SK-N-DZ (cell line): ENCODE results near the gene CX3CL1.
A peak's percentile ranks its signal among the peaks of the same experiment; 100 is the strongest.
"Not testable (repeated sequence)": the region's sequence is repeated elsewhere in the genome, so short reads cannot be mapped to it uniquely, and the experiment has no call there.

Experiments
- DNase-seq: peaks from one replicate; pipeline ENCODE4 v3.0.0-alpha.2; 2015; ENCODE audit warnings: low spot score

Gene CX3CL1

DNA sequence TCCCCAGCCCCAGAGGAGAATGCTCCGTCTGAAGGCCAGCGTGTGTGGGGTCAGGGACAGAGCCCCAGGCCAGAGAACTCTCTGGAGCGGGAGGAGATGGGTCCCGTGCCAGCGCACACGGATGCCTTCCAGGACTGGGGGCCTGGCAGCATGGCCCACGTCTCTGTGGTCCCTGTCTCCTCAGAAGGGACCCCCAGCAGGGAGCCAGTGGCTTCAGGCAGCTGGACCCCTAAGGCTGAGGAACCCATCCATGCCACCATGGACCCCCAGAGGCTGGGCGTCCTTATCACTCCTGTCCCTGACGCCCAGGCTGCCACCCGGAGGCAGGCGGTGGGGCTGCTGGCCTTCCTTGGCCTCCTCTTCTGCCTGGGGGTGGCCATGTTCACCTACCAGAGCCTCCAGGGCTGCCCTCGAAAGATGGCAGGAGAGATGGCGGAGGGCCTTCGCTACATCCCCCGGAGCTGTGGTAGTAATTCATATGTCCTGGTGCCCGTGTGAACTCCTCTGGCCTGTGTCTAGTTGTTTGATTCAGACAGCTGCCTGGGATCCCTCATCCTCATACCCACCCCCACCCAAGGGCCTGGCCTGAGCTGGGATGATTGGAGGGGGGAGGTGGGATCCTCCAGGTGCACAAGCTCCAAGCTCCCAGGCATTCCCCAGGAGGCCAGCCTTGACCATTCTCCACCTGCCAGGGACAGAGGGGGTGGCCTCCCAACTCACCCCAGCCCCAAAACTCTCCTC, 10.4 kb downstream of the CX3CL1 start:
- DNase-seq: peak; percentile 45

DNA sequence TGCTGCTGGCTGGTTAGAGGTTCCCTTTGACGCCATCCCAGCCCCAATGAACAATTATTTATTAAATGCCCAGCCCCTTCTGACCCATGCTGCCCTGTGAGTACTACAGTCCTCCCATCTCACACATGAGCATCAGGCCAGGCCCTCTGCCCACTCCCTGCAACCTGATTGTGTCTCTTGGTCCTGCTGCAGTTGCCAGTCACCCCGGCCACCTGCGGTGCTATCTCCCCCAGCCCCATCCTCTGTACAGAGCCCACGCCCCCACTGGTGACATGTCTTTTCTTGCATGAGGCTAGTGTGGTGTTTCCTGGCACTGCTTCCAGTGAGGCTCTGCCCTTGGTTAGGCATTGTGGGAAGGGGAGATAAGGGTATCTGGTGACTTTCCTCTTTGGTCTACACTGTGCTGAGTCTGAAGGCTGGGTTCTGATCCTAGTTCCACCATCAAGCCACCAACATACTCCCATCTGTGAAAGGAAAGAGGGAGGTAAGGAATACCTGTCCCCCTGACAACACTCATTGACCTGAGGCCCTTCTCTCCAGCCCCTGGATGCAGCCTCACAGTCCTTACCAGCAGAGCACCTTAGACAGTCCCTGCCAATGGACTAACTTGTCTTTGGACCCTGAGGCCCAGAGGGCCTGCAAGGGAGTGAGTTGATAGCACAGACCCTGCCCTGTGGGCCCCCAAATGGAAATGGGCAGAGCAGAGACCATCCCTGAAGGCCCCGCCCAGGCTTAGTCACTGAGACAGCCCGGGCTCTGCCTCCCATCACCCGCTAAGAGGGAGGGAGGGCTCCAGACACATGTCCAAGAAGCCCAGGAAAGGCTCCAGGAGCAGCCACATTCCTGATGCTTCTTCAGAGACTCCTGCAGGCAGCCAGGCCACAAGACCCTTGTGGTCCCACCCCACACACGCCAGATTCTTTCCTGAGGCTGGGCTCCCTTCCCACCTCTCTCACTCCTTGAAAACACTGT, 11.3 kb downstream of the CX3CL1 start:
- DNase-seq: peak; percentile 42

DNA sequence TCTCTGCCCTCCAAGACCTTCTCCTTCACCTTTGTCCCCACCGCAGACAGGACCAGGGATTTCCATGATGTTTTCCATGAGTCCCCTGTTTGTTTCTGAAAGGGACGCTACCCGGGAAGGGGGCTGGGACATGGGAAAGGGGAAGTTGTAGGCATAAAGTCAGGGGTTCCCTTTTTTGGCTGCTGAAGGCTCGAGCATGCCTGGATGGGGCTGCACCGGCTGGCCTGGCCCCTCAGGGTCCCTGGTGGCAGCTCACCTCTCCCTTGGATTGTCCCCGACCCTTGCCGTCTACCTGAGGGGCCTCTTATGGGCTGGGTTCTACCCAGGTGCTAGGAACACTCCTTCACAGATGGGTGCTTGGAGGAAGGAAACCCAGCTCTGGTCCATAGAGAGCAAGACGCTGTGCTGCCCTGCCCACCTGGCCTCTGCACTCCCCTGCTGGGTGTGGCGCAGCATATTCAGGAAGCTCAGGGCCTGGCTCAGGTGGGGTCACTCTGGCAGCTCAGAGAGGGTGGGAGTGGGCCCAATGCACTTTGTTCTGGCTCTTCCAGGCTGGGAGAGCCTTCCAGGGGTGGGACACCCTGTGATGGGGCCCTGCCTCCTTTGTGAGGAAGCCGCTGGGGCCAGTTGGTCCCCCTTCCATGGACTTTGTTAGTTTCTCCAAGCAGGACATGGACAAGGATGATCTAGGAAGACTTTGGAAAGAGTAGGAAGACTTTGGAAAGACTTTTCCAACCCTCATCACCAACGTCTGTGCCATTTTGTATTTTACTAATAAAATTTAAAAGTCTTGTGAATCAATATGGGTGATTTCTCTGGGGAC, 12.2 kb downstream of the CX3CL1 start:
- DNase-seq: no peak

DNA sequence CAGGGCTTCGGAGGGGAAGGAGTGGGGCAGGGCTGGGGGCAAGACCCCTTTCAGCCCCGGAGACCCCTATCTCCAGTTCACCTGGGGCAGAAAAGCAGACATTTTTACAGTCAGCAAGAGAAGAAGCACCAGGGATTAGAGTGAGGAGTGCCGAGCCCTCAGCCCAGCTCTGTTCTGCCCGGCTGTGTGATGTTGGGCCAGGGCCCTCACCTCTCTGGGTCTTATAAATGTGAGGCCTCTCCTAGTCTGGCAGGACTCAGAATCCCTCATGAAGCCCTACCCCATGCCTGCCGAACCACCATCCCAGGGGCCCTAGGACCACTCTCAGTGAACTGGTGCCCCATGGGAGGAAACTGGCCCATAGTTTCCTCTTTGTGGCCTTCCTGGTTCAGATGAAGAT, 12.8 kb downstream of the CX3CL1 start:
- DNase-seq: no peak

DNA sequence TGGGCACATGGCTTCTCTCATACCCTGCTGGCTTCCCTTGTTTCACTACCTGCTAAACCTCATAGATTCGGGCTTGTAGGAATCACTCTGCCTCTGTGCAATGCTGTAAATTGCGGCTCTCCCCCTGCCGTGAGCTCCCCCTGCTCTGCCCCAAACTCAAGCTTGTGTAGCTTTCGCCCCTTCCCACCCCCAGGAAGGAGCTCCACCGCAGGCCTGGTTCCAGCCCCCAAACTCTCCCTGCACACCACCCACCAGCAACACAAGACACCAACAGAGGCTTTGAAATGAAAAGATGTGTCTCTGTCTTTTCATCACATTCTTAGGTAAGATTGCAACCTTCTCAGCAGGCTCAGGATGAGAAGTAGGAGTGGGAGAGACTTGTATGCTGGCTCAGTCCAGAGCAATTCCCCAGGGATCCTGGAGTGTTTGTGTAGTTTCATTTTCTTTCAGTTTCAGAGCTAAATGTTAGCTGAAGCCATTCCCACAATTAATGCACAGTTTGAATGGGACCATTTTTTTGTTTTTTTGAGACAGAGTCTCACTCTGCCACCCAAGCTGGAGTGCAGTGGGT, 14.2 kb downstream of the CX3CL1 start:
- DNase-seq: peak; percentile 40

DNA sequence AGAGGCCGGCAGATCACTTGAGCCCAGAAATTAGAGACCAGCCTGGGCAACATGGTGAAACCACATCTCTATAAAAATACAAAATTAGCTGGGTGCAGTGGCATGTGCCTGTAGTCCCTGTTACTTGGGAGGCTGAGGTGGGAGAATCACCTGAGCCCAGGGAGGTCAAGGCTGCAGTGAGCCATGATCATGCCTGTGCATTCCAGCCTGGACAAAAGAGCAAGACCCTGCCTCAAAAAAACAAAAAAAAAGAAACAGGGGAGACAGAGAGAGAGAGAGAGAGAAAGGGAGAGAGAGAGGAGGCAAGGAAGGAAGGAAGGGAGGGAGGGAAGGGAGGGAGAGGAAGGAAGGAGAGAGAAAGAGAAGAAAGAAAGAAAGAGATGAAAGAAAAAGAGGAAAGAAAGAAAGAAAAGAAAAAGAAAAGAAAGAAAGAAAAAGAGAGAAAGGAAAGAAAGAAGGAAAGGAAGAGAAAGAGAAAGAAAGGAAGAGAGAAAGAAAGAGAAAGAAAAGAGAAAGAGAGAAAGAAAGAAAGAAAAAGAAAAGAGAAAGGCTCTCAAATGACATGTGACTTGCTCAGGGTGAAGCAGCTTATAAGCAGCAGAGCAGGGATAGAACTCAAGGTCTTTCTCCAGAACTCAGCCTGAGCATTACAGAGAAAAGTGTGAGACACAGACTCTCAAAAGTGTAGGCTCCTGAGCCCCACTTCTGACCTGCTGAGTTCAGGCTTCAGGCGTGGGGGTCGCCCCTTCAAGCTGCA, 15.5 kb downstream of the CX3CL1 start:
- no peak for DNase-seq

DNA sequence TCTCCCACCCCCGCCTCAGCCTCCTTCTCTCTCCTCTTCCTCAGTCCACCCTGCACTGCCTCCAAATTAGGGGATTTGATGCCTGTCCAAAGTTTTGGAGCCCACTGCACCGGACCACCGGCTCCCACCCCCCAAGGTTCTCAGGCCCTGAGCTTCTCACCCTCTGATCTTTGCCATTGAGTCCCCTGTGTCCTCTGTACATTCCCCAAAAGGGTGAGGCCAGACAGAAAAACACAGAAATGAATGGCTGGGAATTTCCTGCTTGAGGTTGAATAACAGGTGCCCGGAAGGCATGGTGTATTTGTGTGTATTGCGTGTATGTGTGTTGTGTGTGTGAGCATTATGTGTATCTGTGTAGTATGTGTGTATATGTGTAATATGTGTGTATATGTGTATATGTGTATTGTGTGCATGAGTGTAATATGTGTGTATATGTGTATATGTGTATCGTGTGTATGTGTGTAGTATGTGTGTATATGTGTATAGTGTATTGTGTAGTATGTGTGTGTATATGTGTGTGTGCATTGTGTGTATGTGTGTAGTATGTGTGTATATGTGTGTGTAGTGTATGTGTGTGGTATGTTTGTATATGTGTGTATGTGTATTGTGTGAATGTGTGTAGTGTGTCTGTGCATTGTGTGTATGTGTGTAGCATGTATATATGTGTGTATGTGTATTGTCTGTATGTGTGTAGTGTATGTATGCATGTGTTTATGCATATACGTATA, 16.2 kb downstream of the CX3CL1 start:
- DNase-seq: no peak

DNA sequence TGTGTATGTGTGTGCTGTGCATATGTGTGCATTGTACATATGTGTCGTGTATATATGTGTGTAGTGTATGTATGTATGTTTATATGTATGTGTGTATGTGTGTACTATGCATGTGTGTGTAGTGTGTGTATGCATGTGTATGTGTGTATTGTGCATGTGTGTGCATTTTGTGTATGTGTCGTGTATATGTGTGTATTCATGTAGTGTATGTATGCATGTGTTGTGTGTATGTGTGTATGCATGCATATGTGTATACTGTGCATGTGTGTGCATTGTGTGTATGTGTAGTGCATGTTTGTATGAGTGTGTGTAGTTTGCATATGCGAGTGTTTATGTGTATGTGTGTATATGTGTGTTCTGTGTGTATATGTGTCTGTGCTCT, 16.8 kb downstream of the CX3CL1 start:
- DNase-seq: no peak

DNA sequence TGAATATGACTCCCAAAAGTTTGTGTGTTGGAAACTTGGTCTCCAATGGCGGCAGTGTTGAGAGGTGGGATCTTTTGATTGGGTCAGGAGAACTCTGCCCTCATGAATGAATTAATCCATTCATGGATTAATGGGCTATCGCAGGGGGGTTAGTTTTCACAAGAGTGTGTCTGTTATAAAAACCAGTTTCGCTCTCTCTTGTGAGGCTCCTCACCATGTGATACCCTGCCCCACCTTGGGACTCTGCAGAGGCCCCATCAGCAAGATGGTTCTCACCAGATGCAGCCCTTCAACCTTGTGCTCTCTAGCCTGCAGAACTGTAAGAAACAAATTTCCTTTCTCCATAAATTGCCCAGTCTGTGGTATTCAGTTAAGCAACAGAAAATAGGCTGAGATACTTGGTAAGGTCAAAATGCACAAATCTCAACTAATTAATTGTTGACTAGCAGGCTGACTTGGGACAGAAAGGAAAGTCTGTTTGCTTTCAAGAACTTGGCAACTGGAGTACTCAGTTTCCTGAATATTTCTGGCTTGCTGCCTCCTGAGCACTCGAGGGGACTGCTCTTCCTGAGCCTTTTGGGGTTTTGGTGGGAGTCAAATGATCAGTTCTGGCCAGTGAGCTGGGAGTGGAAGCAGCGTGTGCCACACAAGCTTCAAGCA, 18.5 kb downstream of the CX3CL1 start:
- DNase-seq: no peak

DNA sequence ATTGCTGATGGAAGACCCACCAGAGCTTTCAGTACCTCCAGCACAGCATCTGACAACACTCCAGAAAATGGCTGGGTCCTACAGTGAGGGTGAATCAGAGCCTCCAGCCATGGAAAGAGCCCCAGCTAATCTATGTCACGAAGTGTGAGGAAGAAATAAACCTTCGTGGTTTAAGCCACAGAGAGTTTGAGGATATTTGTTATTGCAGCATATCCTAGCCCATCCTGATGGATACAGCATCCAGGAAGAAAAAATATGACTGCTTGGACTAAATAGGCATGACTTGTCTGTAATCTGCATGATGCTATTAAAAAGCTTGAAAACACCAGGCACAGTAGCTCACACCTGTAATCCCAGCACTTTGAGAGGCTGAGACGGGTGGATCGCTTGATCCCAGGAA, 19.0 kb downstream of the CX3CL1 start:
- no peak for DNase-seq

DNA sequence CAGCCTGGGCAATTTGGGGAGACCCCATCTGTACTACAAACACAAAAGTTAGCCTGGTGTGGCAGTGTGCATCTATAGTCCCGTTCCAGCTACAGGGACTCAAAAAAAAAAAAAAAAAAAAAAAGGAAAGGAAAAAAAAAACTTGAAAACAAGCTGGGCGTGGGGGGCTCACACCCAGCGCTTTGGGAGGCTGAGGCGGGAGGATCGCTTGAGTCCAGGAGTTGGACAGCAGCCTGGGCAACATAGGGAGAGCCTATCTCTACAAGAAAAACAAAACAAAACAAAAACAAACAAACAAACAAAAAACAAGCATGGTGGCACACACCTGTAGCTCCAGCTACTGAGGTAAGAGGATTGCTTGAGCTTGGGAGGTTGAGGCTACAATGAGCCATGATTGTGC, 19.4 kb downstream of the CX3CL1 start:
- no peak for DNase-seq

DNA sequence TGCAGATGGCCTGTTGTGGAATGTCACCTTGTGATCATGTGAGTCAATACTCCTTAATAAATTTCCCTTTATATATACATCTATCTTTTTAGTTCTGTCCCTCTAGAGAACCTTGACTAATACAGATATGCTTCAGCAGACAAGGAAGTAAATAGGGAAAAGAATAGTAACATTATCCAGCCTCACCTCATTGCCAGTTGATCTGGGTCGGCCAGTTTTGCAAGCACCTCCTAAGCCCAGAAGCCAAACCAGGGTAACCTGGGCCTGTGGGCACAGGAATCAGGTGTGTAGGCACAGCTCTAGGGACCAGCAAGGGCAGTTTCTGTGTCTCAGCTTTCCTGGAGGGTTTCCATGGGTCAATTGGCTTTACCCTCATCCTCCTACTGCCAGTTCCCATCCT, 20.4 kb downstream of the CX3CL1 start:
- no peak for DNase-seq

DNA sequence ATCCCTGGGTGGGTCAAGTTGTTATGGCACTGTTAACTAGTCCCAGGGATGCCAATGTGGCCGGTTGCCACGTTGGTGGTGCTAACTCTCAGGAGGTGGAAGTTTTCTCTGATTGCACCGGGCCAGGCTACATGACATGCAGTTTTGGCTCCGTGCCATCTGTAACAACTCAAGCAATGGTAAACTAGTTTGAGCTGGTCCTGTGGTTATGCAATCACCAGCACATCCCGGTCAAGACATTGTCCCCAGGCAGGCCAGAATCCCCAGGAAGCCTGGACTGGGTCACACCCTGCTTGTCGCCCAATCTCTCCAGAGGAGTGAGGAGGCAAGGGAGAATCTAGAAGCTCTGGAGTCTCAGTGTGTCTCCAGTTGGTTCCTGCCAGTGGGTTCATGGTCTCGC, 22.2 kb downstream of the CX3CL1 start:
- DNase-seq: no peak

DNA sequence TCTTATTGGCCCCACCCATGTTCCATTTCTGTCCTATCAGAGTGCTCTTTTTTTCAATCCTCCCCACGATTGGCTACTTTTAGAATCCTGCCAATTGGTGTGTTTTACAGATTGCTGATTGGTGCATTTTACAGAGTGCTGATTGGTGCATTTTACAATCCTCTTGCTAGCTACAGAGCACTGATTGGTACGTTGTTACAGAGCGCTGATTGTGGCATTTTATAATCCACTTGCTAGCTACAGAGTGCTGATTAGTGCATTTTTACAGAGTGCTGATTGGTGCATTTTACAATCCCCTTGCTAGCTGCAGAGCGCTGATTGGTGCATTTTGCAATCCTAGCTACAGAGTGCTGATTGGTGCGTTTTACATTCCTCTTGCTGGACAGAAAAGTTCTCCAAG, 22.7 kb downstream of the CX3CL1 start:
- DNase-seq: no peak

DNA sequence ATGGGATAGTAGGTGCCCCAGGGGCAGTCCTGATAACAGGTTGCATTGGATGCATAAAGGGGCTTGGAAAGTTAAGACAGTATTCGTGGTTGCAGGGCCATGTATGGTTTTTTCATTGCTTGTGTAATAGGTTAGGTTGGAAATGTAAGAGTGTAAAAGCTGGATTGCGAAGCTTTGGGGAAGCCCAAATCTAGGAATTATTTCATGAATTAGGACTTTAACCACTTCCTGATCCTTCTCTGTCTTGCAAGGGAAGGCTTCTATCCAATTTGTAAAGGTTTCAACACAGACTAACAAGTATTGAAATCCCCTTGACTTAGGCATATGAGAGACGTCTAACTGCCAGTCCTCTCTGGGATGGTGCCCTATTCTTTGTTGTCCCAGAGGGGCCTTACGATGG, 24.5 kb downstream of the CX3CL1 start:
- no peak for DNase-seq

DNA sequence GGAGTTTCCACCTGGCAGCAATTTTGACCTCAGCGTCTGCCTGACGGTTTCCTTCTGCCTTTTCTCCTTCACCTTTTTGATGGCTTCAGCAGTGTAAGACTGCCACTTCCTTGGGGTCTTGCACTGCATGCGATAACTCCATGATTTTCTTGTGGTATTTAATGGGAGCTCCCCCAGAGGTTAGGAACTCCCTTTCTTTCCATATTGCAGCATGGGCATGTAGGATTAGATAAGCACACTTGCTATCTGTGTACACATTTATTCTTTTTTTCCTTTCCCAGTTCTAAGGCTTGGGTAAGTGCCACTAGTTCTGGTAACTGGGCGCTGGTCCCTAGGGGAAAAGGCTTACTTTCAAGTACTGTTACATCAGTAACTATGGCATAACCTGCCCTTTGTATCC, 25.2 kb downstream of the CX3CL1 start:
- DNase-seq: not testable (repeated sequence)

DNA sequence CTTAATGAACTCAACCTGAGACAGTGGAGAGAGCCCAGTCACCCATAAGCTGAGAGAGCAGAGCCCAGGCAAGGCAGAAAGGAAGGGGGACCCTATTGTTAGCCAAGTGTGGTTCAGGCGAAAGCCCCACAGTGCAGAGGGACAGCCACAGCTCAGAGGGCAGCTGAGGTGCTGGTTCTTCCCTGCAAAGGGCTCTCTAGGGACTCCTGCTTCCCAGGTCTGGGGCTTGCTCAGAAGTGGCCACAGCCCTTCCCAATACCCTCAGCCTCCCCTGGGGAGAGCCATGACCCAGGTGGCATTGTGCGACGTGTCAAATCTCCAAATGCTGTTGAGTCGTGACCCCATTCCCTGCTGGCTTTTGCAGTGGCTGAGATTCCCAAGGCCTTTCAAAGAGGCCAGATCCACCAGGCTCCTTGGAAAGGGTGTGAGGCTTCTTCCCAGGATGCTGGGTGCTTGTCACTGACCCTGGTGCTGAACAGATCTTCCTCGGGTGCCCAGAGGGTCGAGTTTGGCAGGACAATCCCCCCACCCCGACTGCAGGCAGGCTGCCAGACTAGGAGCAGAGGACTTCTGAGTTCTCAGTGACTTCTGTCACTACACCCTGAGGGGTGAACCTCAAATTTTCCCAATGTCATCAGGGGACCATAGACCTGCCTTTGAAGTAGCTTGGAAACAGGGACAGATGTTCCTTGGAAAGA, 29.8 kb downstream of the CX3CL1 start:
- DNase-seq: no peak

DNA sequence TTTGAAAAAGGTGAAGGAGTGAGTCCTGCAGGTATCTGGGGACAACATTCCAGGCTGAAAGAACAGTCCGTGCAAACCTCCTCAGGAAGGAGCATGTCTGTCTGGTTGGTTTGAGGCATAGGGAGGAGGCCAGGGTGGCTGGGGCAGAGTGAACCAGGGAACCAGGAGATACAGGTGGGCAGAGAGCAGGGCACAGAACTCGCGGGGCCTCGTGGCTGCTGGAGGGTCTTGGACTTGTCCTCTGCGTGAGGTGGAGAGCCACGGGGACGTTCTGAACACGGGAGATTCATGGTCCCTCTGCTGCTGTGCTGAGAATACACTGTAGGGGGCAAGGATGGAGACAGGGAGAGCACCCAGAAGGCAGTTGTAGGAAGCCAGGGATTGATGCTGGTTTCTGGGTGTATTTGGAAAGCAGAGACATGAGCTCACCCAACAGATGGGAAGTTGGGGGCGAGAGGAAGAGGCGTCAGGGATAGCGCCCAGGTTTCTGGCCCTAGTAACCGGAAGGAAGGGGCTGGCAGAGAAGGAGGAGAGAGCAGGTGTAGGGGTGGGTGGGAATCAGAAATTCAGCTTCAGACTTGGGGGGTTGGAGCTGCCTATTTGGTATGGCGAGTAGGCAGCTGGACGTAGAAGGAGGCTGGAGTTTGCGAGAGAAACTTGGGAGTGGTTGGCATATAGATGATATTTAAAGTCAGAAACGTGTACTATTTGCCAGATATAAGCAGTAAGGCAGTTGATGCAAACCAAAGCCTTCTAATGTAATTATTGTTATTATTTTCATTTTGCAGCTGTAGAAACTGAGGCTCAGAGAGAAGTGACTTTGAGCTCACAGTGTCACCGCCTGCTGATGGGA, 31.9 kb downstream of the CX3CL1 start, which contains the start of gene CCL17:
Gene CCL17, plus strand, starts transcription at position 803 of the 853 bp plus-strand sequence. CDS start 9,166 bp downstream, outside the sequence.
- DNase-seq: no peak
